OCI-LY7 (cell line): ENCODE results near the gene RBM38.
"Not testable (repeated sequence)": the region's sequence is repeated elsewhere in the genome, so short reads cannot be mapped to it uniquely, and the experiment has no call there.

Source experiments
- CTCF ChIP-seq: fragments of 200-600 bp; sonication (generic); conservative IDR thresholded peaks from 2 replicates; pipeline ENCODE4 v1.5.1; 2014; ENCODE audit warnings: mild to moderate bottlenecking, antibody characterized with exemption, low read length, moderate library complexity, mixed read lengths
- EZH2phosphoT487 ChIP-seq: fragments of 200-600 bp; sonication (generic); IDR thresholded peaks from 2 replicates; pipeline ENCODE4 v1.6.1; 2018; ENCODE audit warnings: low read depth, borderline replicate concordance, mild to moderate bottlenecking, mixed run types, antibody characterized with exemption, low read length, moderate library complexity, mixed read lengths

GRCh38 chr20:57348200-57348921 is 42.8 kb upstream of the RBM38 start:
- TF ChIP-seq CTCF, EZH2phosphoT487: not testable (repeated sequence)
